M059J (cell line): ENCODE results near the gene MMGT1. TPM values are rescaled to one million over a fixed set of nuclear protein-coding genes. Genes with fewer than 3 reads are reported as not detected.
"Not testable (repeated sequence)": the region's sequence is repeated elsewhere in the genome, so short reads cannot be mapped to it uniquely, and the experiment has no call there.

ENCODE experiments used
- DNase-seq: peaks from one replicate; pipeline ENCODE4 v3.0.0-alpha.2; 2012; ENCODE audit warnings: low read depth
- total RNA-seq: library from RNA; depleted of rRNA; stranded (reverse); fragments of >200 nt; shearing (Covaris generic); gene quantifications from 2 replicates; pipeline ENCODE4 v1.2.3, GENCODE V29; 2014; rRNA removed

Gene MMGT1
- total RNA-seq, 1 experiment from 2014 or later, result 62.9 TPM

- DNase-seq, result peak; percentile 17
These were observed 50.4 kb downstream of the MMGT1 start for GRCh38 chrX:135923353-135923752.

GRCh38 chrX:135920516-135920915, 53.3 kb downstream of the MMGT1 start:
- not testable (repeated sequence) for DNase-seq

GRCh38 chrX:135914404-135914803, 59.4 kb downstream of the MMGT1 start:
- no peak for DNase-seq

Other genes starting within 250 kb of the MMGT1 start
- gene CT45A3, start 205.8 kb downstream of the MMGT1 start, total RNA-seq, result 0.37 TPM in 1 of 2 replicates, not detected in the other
- gene CT45A5, start 188.5 kb downstream of the MMGT1 start, total RNA-seq, result not detected in 2 replicates
- gene CT45A6, start 171.2 kb downstream of the MMGT1 start, total RNA-seq, result not detected in 2 replicates
- gene CT45A2, start 154.0 kb downstream of the MMGT1 start, total RNA-seq, result not detected in 2 replicates
- not detected in 2 replicates for gene CT45A7, start 136.7 kb downstream of the MMGT1 start, total RNA-seq
- gene CT45A8, start 119.5 kb downstream of the MMGT1 start, total RNA-seq, result not detected in 2 replicates
- not detected in 2 replicates for gene CT45A9, start 102.2 kb downstream of the MMGT1 start, total RNA-seq
- not detected in 2 replicates for gene CT45A10, start 80.5 kb downstream of the MMGT1 start, total RNA-seq
- gene SAGE1, start 80.3 kb downstream of the MMGT1 start, total RNA-seq, result not detected in 2 replicates
- 39.8 and 48.9 TPM in 2 replicates for gene SLC9A6, start 11.4 kb upstream of the MMGT1 start, total RNA-seq
- gene FHL1, start 173.5 kb upstream of the MMGT1 start, total RNA-seq, result 828 and 1,058 TPM in 2 replicates